Measurements from ENCODE around the gene KCNQ1.

KCNQ1 gene

GRCh38 chr11:2649848-2650247 is 205.0 kb downstream of the KCNQ1 start:
- DNase-seq (ENCODE audit: low read depth), result no peak
- no peak for TF ChIP-seq CTCF (IDR thresholded peaks at IDR 0.05; ENCODE audit: control insufficient read depth, insufficient read depth, low read depth, low read length, missing control alignments)
- H3K4me3 ChIP-seq (ENCODE audit: control insufficient read depth, low read depth, low read length), result no peak overlapping the region

GRCh38 chr11:2650343-2650867 is 205.6 kb downstream of the KCNQ1 start:
- no peak overlapping the region for H3K4me3 ChIP-seq (ENCODE audit: control insufficient read depth, low read depth, low read length)
- DNase-seq (ENCODE audit: low read depth), result no peak
- no peak for TF ChIP-seq CTCF (IDR thresholded peaks at IDR 0.05; ENCODE audit: control insufficient read depth, insufficient read depth, low read depth, low read length, missing control alignments)

DNA sequence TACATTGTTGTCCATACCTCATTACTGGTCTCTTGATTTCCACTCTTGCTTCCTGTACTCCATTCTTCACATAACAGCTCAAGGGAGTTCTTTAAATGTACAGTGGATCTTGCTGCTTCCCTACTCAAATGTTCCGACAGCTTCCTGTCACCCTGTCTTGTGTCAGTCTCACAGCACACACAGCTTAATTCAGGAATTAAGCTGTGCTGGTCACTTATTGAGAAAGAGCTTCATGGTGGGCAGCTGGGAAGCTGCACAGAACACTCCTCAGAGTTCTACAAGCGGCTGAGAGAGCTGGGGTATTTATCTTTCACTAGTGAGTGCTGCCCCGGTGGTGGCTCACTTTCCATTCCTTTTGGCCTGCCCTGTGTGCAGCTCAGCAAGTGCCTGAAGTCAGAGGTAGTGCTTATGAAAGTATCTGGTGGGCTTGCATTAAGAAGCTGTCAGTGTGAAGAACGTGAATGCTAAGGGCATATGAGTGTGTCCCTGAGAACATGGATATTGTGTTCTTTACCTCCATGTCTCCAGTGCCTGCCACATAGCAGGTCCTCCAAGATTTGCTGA is 206.3 kb downstream of the KCNQ1 start:
- no peak overlapping the region for H3K4me3 ChIP-seq (ENCODE audit: control insufficient read depth, low read depth, low read length)
- no peak for TF ChIP-seq CTCF (IDR thresholded peaks at IDR 0.05; ENCODE audit: control insufficient read depth, insufficient read depth, low read depth, low read length, missing control alignments)
- DNase-seq (ENCODE audit: low read depth), result no peak

- no peak overlapping the region for H3K4me3 ChIP-seq (ENCODE audit: control insufficient read depth, low read depth, low read length)
- no peak for TF ChIP-seq CTCF (IDR thresholded peaks at IDR 0.05; ENCODE audit: control insufficient read depth, insufficient read depth, low read depth, low read length, missing control alignments)
- DNase-seq (ENCODE audit: low read depth), result no peak
Observed at GRCh38 chr11:2651826-2652271, 207.0 kb downstream of the KCNQ1 start.

- no peak for DNase-seq (ENCODE audit: low read depth)
- TF ChIP-seq CTCF (IDR thresholded peaks at IDR 0.05; ENCODE audit: control insufficient read depth, insufficient read depth, low read depth, low read length, missing control alignments), result no peak
- no peak overlapping the region for H3K4me3 ChIP-seq (ENCODE audit: control insufficient read depth, low read depth, low read length)
Observed at GRCh38 chr11:2652333-2653197, 207.8 kb downstream of the KCNQ1 start.

GRCh38 chr11:2653198-2653551 is 208.4 kb downstream of the KCNQ1 start:
- TF ChIP-seq CTCF (IDR thresholded peaks at IDR 0.05; ENCODE audit: control insufficient read depth, insufficient read depth, low read depth, low read length, missing control alignments), result no peak
- H3K4me3 ChIP-seq (ENCODE audit: control insufficient read depth, low read depth, low read length), result no peak overlapping the region
- DNase-seq (ENCODE audit: low read depth), result no peak
